22Rv1 (cell line): ENCODE data around the gene FHL2.
"Not testable (repeated sequence)": the region's sequence is repeated elsewhere in the genome, so short reads cannot be mapped to it uniquely, and the experiment has no call there.

Experiments
- H3K27ac ChIP-seq: fragments of 450-650 bp; 2 replicates; pipeline ENCODE4 v1.5.1; 2017
- CTCF ChIP-seq: fragments of 450-650 bp; IDR thresholded peaks from 2 replicates; pipeline ENCODE4 v1.5.1; 2017; ENCODE audit warnings: mild to moderate bottlenecking
- ZFX ChIP-seq: fragments of 450-650 bp; IDR thresholded peaks from 2 replicates; pipeline ENCODE4 v1.6.1; 2017; ENCODE audit warnings: antibody characterized with exemption, borderline replicate concordance

FHL2 gene

DNA sequence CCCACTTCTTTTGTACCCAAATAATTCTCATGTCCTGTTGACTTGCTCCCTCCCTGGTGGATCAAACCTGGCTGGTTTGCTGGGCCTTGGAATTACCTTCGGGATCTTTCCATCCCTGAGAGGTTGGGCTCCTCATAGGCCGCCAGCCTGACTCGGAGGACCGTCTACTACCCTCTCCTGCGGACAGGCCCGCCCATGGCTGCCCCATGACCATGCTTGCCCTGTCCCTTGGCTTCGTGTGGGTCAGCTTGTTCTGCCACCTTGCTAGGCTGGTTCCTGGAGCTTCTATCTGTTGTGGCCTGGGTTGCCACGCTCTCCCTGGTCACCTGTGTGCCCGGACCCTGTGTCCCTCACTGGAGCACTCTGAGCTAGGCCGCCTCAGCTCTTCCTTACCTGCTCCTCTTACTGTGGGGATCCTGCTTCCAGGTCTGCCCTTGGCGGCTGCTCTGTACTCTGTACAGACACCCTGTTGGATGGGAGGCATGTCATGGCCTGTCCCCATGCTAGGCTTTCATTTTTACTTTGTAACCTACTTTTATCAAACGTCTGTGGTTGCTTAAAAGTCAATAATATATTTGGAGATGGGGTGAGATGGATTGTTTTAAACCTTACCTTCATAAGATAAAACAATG is 29.7 kb upstream of the FHL2 start:
- TF ChIP-seq CTCF (no peak), ZFX (no peak)
- no peak overlapping the region for H3K27ac ChIP-seq

GRCh38 chr2:105427485-105427884 is 28.6 kb upstream of the FHL2 start:
- H3K27ac ChIP-seq, result no peak overlapping the region
- no peak for TF ChIP-seq ZFX
- no peak for TF ChIP-seq CTCF

- no peak overlapping the region for H3K27ac ChIP-seq
- no peak for TF ChIP-seq CTCF
- TF ChIP-seq ZFX, result no peak
Measured at GRCh38 chr2:105426626-105427292, 27.9 kb upstream of the FHL2 start.

DNA sequence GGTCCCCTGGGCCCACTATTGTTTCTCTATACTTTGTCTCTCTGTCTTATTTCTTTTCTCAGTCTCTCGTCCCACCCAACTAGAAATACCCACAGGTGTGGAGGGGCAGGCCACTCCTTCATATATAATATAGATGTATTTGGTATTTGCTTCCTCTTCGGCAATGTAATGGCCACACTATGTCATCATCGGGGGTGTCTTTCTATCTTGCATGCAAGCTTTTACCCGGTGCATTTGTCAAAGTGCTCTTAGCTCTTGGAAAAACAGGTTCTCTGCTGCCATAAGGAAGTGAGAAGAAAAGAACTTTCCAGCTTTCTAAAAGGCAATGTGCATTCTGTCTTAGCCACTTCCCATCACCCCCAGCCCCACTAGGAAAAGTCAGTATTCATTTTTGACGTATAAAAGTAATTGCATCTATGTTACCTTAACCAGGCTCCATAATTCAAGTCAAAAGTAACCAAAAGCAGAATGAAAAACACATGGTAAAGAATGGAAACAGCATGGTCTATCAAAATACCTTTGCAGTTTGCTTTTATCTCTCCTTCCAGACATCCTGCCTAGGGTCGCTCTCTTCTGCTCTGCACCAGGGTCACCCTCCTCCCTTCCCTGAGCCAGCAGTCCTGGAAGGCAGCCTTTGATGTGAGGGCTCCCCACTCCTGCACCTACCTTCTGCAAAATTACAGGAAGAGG is 27.2 kb upstream of the FHL2 start:
- TF ChIP-seq ZFX, result no peak
- no peak for TF ChIP-seq CTCF
- no peak overlapping the region for H3K27ac ChIP-seq

GRCh38 chr2:105424836-105425235 is 26.0 kb upstream of the FHL2 start:
- not testable (repeated sequence) for H3K27ac ChIP-seq

DNA sequence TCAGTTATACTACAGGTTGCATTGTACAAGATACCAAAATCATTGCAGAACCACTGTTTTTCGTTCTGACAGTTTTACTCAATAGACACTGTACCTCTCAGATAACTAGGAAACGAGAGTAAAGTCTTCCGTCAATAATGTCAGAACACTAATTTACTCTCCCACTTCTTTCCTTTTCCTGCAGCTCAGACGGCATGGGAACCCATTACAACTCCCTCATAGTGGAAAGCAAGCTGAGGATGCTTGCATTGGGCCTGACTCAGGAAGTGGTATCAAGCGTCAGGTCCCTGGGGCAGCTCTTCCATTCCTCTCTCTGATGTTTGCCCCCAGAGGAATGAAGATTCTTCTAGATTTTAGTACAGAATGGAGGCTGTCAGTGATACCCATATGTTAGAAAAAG is 23.9 kb upstream of the FHL2 start:
- no peak overlapping the region for H3K27ac ChIP-seq
- TF ChIP-seq CTCF (no peak), ZFX (no peak)

- TF ChIP-seq ZFX (no peak), CTCF (no peak)
- no peak overlapping the region for H3K27ac ChIP-seq
Measured at GRCh38 chr2:105421053-105421452, 22.2 kb upstream of the FHL2 start.
